ENCODE measurements around the gene ABCC8.

DNA sequence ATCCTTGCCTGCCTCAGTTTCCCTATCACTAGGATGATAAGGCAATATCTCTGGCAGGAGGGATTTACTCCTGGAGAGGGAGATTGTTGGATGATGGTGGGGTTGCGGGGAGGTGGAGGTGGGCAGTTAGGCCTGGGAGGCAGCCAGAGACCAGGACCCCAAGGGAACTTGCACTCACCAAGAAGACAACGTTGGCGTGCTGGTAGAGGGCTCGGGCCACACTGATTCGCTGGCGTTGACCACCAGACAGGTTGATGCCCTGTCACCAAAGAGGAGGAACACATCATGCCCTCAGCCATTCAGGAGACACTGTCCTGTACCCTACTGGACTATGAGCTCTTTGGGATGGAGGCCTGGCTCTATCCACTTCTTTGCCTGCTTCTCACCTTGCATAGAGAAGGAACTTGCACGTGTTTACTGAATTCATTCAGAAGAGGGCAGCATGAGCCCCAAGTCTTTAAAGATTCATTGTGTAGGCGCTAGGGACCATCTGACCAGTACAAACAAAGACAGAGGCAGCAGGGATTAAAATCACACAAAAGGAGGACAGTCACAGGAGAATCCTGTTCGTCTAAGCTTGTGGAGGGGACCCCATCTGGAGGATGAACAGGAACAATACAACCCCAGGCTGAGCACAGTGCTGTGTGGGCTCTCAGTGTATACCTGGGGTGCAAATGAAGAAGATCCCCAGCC lies 64.0 kb downstream of the ABCC8 start:
- TF ChIP-seq, protein P1, sequence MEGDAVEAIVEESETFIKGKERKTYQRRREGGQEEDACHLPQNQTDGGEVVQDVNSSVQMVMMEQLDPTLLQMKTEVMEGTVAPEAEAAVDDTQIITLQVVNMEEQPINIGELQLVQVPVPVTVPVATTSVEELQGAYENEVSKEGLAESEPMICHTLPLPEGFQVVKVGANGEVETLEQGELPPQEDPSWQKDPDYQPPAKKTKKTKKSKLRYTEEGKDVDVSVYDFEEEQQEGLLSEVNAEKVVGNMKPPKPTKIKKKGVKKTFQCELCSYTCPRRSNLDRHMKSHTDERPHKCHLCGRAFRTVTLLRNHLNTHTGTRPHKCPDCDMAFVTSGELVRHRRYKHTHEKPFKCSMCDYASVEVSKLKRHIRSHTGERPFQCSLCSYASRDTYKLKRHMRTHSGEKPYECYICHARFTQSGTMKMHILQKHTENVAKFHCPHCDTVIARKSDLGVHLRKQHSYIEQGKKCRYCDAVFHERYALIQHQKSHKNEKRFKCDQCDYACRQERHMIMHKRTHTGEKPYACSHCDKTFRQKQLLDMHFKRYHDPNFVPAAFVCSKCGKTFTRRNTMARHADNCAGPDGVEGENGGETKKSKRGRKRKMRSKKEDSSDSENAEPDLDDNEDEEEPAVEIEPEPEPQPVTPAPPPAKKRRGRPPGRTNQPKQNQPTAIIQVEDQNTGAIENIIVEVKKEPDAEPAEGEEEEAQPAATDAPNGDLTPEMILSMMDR (IDR thresholded peaks at IDR 0.05): no peak
- TF ChIP-seq POLR2AphosphoS5 (IDR thresholded peaks at IDR 0.05): no peak
